HepG2 (cell line): ENCODE data around the gene BORCS5. TPM values are rescaled to one million over a fixed set of nuclear protein-coding genes. Genes with fewer than 3 reads are reported as not detected.

Experiments used
- ARID5B ChIP-seq: IDR thresholded peaks from 2 replicates; pipeline ENCODE4 v1.4.0; 2020; ENCODE audit warnings: mild to moderate bottlenecking, missing genetic modification reagents
- ATF1 ChIP-seq: IDR thresholded peaks from 2 replicates; pipeline ENCODE4 v1.6.1; 2016; ENCODE audit warnings: mild to moderate bottlenecking, control low read depth
- ATRX ChIP-seq: sonication (generic); formaldehyde crosslinking; IDR thresholded peaks from 2 replicates; pipeline ENCODE4 v1.4.0; 2020; ENCODE audit warnings: missing genetic modification reagents, borderline replicate concordance
- BCL6 ChIP-seq: IDR thresholded peaks from 2 replicates; pipeline ENCODE4 v1.6.1; 2016; ENCODE audit warnings: missing genetic modification reagents, missing compliant biosample characterization
- CEBPG ChIP-seq: IDR thresholded peaks from 2 replicates; pipeline ENCODE4 v1.6.1; 2016
- CREM ChIP-seq, 2 experiments: sonication (generic) in 1 of 2; formaldehyde crosslinking in 1 of 2; IDR thresholded peaks; 2 replicates each; pipeline versions ENCODE4 v1.4.0 to v1.6.1; 2016 to 2020; ENCODE audit warnings: antibody characterized with exemption in 1 of 2, mild to moderate bottlenecking in 1 of 2, missing genetic modification reagents in 1 of 2
- HOMEZ ChIP-seq: IDR thresholded peaks from 2 replicates; pipeline ENCODE4 v1.6.1; 2016; ENCODE audit warnings: low read depth
- LCORL ChIP-seq, 2 experiments: fragments of 450-650 bp in 1 of 2; sonication (generic) in 1 of 2; formaldehyde crosslinking in 1 of 2; IDR thresholded peaks; 2 replicates each; pipeline versions ENCODE4 v1.5.0 to v1.6.1; 2017 to 2020; ENCODE audit warnings: antibody characterized with exemption in 1 of 2, missing genetic modification reagents in 1 of 2
- NCOR1 ChIP-seq: fragments of 200-600 bp; sonication (generic); IDR thresholded peaks from 2 replicates; pipeline ENCODE4 v1.7.0; 2017; ENCODE audit warnings: antibody characterized with exemption, low read length, borderline replicate concordance
- POGZ ChIP-seq: sonication (generic); formaldehyde crosslinking; IDR thresholded peaks from 2 replicates; pipeline ENCODE4 v1.4.0; 2020; ENCODE audit warnings: mild to moderate bottlenecking, missing genetic modification reagents
- RARA ChIP-seq: IDR thresholded peaks from 2 replicates; pipeline ENCODE4 v1.6.1; 2016; ENCODE audit warnings: missing genetic modification reagents, missing compliant biosample characterization
- RXRA ChIP-seq: sonication (generic); formaldehyde crosslinking; IDR thresholded peaks from 2 replicates; pipeline ENCODE4 v1.5.1; 2020; ENCODE audit warnings: missing genetic modification reagents
- YY1 ChIP-seq: IDR thresholded peaks from 2 replicates; pipeline ENCODE4 v1.6.1; 2011; ENCODE audit warnings: low read length, low read depth, moderate library complexity, mild to moderate bottlenecking; ENCODE audit not compliant: insufficient read depth, insufficient replicate concordance
- ZFP36L2 ChIP-seq: sonication (generic); formaldehyde crosslinking; IDR thresholded peaks from 2 replicates; pipeline ENCODE4 v1.4.0; 2020; ENCODE audit warnings: missing genetic modification reagents
- ZFP37 ChIP-seq: sonication (generic); formaldehyde crosslinking; IDR thresholded peaks from 2 replicates; pipeline ENCODE4 v1.4.0; 2020; ENCODE audit warnings: missing genetic modification reagents, borderline replicate concordance
- ZNF263 ChIP-seq: sonication (generic); formaldehyde crosslinking; IDR thresholded peaks from 2 replicates; pipeline ENCODE4 v1.4.0; 2020; ENCODE audit warnings: missing genetic modification reagents
- ZNF274 ChIP-seq: sonication (generic); formaldehyde crosslinking; IDR thresholded peaks from 2 replicates; pipeline ENCODE4 v1.5.1; 2020; ENCODE audit warnings: mild to moderate bottlenecking, missing genetic modification reagents
- ZNF496 ChIP-seq: sonication (generic); formaldehyde crosslinking; IDR thresholded peaks from 2 replicates; pipeline ENCODE4 v1.8.1; 2023; ENCODE audit warnings: mild to moderate bottlenecking, moderate library complexity, missing genetic modification reagents; ENCODE audit not compliant: insufficient replicate concordance
- ZNF782 ChIP-seq: sonication (generic); formaldehyde crosslinking; IDR thresholded peaks from 2 replicates; pipeline ENCODE4 v1.4.0; 2020; ENCODE audit warnings: missing genetic modification reagents, mild to moderate bottlenecking, borderline replicate concordance
- polyA plus RNA-seq, 8 experiments: library from polyadenylated mRNA; depleted of rRNA in 3 of 8; stranded (reverse) in 7 of 8; unstranded in 1 of 8; fragments of >200 nt; fragmentation: Illumina TruSeq in 4 of 8; extraction: Trizol in 4 of 8; gene quantifications; 2 replicates each; pipeline versions ENCODE4 v1.2.1 to v1.2.3, GENCODE V29; 2011 to 2016; ENCODE audit warnings: low read depth in 4 of 8, missing spikeins in 1 of 8, mixed read lengths in 1 of 8; ENCODE audit not compliant: insufficient read depth in 1 of 8
- total RNA-seq, 5 experiments: library from RNA; depleted of rRNA; stranded (reverse); fragments of >200 nt; fragmentation: Illumina TruSeq; extraction: Trizol; gene quantifications; 2 replicates each; pipeline ENCODE4 v1.2.3, GENCODE V29; 2016; ENCODE audit warnings: low read depth in 1 of 5
- TF ChIP-seq, protein P1 (sequence below): IDR thresholded peaks from 2 replicates; pipeline ENCODE4 v1.6.1; 2018; ENCODE audit warnings: missing genetic modification reagents, mild to moderate bottlenecking, missing compliant biosample characterization
- TF ChIP-seq, protein P2 (sequence below): IDR thresholded peaks from 2 replicates; pipeline ENCODE4 v1.6.1; 2016; ENCODE audit warnings: mild to moderate bottlenecking

The BORCS5 gene
- total and polyA plus RNA-seq, 2 of the 13 experiments (the other 11 are each of a cell fraction or from before 2014, with no cell fraction given) = 3.9 to 4.7 TPM

DNA sequence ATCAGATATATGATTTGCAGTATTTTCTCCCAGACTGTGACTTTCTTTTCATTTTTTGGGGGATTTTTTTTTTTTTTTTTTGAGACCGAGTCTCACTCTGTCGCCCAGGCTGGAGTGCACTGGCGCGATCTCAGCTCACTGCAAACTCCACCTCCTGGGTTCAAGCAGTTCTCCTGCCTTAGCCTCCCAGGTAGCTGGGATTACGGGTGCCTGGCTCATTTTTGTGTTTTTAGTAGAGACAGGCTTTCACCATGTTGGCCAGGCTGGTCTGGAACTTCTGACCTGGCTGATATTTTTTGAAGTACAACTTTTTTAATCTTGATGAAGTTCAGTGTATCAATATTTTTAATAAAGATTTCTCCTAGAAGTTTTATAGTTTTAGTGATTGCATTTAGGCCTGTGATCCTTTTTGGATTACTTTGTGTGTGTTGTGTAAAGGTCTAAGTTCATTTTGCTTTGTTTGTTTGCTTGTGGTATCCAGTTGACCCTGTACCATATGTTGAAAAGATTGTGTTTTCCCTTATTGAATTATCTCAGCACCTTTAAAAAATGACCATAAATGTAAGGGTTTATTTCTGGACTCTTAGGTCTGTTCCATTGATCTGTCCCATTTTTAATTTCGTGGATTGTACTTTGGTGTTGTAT lies 24.2 kb downstream of the BORCS5 start (continued):
- TF ChIP-seq ARID5B (peak; percentile 80), ZFP36L2 (CRISPR knock-in tag) (no peak), NCOR1 (peak; percentile 72), RXRA (CRISPR knock-in tag) (no peak), YY1 (no peak), CEBPG (CRISPR knock-in tag) (peak; percentile 58), ZFP37 (CRISPR knock-in tag) (no peak), LCORL (IDR thresholded peaks at IDR 0.05) (no peak), LCORL (CRISPR knock-in tag; IDR thresholded peaks at IDR 0.05) (peak; percentile 43; the same call in 1 of the 2 replicates), RARA (peak; percentile 89), HOMEZ (CRISPR knock-in tag) (peak; percentile 52; the same call in 1 of the 2 replicates), ZNF263 (CRISPR knock-in tag) (no peak), CREM (IDR thresholded peaks at IDR 0.05) (peak; percentile 70; the same call in 1 of the 2 replicates), CREM (CRISPR knock-in tag; IDR thresholded peaks at IDR 0.05) (no peak), ZNF782 (CRISPR knock-in tag) (no peak), ZNF496 (CRISPR knock-in tag) (no peak), ATF1 (CRISPR knock-in tag) (no peak), POGZ (no peak), ZNF274 (no peak), BCL6 (CRISPR knock-in tag) (peak; percentile 94), ATRX (no peak)
- TF ChIP-seq, protein P1, sequence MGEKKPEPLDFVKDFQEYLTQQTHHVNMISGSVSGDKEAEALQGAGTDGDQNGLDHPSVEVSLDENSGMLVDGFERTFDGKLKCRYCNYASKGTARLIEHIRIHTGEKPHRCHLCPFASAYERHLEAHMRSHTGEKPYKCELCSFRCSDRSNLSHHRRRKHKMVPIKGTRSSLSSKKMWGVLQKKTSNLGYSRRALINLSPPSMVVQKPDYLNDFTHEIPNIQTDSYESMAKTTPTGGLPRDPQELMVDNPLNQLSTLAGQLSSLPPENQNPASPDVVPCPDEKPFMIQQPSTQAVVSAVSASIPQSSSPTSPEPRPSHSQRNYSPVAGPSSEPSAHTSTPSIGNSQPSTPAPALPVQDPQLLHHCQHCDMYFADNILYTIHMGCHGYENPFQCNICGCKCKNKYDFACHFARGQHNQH (CRISPR knock-in tag) = no peak
- TF ChIP-seq, protein P2, sequence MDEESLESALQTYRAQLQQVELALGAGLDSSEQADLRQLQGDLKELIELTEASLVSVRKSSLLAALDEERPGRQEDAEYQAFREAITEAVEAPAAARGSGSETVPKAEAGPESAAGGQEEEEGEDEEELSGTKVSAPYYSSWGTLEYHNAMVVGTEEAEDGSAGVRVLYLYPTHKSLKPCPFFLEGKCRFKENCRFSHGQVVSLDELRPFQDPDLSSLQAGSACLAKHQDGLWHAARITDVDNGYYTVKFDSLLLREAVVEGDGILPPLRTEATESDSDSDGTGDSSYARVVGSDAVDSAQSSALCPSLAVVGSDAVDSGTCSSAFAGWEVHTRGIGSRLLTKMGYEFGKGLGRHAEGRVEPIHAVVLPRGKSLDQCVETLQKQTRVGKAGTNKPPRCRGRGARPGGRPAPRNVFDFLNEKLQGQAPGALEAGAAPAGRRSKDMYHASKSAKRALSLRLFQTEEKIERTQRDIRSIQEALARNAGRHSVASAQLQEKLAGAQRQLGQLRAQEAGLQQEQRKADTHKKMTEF (CRISPR knock-in tag) = no peak; the same call in 1 of the 2 replicates
